Measurements from ENCODE around the gene PRKAR1A. TPM values are rescaled to one million over a fixed set of nuclear protein-coding genes. Genes with fewer than 3 reads are reported as not detected.

PRKAR1A gene
- total RNA-seq, 1 donor from 2014 or later: 272 TPM

GRCh38 chr17:68568581-68568980 is 56.4 kb downstream of the PRKAR1A start:
- H3K27me3 Mint-ChIP-seq: peaks cover 12% of the 10 kb centered on the region
- intact Hi-C loops (cut with micrococcal nuclease): no loop called here
- DNase-seq (no peak), ATAC-seq (ENCODE audit: low read depth) (no peak)
- H3K4me3 Mint-ChIP-seq: no peak overlapping the region
- ChIA-PET CTCF (no interaction called here), POLR2A (no interaction called here)
- H3K36me3 Mint-ChIP-seq (ENCODE audit: low read depth): no peaks in the 10 kb centered on the region
- no peaks in the 10 kb centered on the region for H3K4me1 Mint-ChIP-seq
- H3K9me3 Mint-ChIP-seq: no peaks in the 10 kb centered on the region
- no peak overlapping the region for H3K27ac Mint-ChIP-seq
- no peak for TF ChIP-seq CTCF (IDR thresholded peaks at IDR 0.05)

- H3K27ac Mint-ChIP-seq: no peak overlapping the region
- POLR2A ChIA-PET: no interaction called here
- intact Hi-C loops (cut with micrococcal nuclease): no loop called here
- H3K27me3 Mint-ChIP-seq: peaks cover 9% of the 10 kb centered on the region
- ATAC-seq (ENCODE audit: low read depth) (no peak), DNase-seq (no peak)
- CTCF ChIA-PET: no interaction called here
- H3K9me3 Mint-ChIP-seq: no peaks in the 10 kb centered on the region
- no peak for TF ChIP-seq CTCF (IDR thresholded peaks at IDR 0.05)
- no peak overlapping the region for H3K4me3 Mint-ChIP-seq
- H3K36me3 Mint-ChIP-seq (ENCODE audit: low read depth): no peaks in the 10 kb centered on the region
- no peaks in the 10 kb centered on the region for H3K4me1 Mint-ChIP-seq
Measured at GRCh38 chr17:68569346-68569745, 57.1 kb downstream of the PRKAR1A start.

GRCh38 chr17:68570526-68570925 is 58.3 kb downstream of the PRKAR1A start:
- Mint-ChIP-seq H3K27me3 (peaks cover 8% of the 10 kb centered on the region), H3K4me3 (no peak overlapping the region), H3K4me1 (no peaks in the 10 kb centered on the region), H3K36me3 (ENCODE audit: low read depth) (no peaks in the 10 kb centered on the region), H3K9me3 (no peaks in the 10 kb centered on the region), H3K27ac (no peak overlapping the region)
- TF ChIP-seq CTCF (IDR thresholded peaks at IDR 0.05): no peak
- intact Hi-C loops (cut with micrococcal nuclease): no loop called here
- no peak for ATAC-seq (ENCODE audit: low read depth)
- ChIA-PET POLR2A (no interaction called here), CTCF (no interaction called here)
- no peak for DNase-seq

- intact Hi-C loops (cut with micrococcal nuclease): no loop called here
- ATAC-seq (ENCODE audit: low read depth): no peak
- H3K27ac Mint-ChIP-seq: no peak overlapping the region
- no peak for DNase-seq
- no peaks in the 10 kb centered on the region for H3K9me3 Mint-ChIP-seq
- ChIA-PET POLR2A (interaction anchor here (0.5 kb wide), 1 partner anchor 9 kb away, joined by 5 read pairs; no protein-coding TSS in a partner anchor), CTCF (no interaction called here)
- TF ChIP-seq CTCF (IDR thresholded peaks at IDR 0.05): no peak
- no peaks in the 10 kb centered on the region for H3K36me3 Mint-ChIP-seq (ENCODE audit: low read depth)
- H3K4me1 Mint-ChIP-seq: no peaks in the 10 kb centered on the region
- no peak overlapping the region for H3K4me3 Mint-ChIP-seq
- H3K27me3 Mint-ChIP-seq: no peaks in the 10 kb centered on the region
Measured at GRCh38 chr17:68572138-68572842, 60.1 kb downstream of the PRKAR1A start.

GRCh38 chr17:68573338-68573737 is 61.1 kb downstream of the PRKAR1A start:
- POLR2A ChIA-PET: no interaction called here
- no peaks in the 10 kb centered on the region for H3K36me3 Mint-ChIP-seq (ENCODE audit: low read depth)
- intact Hi-C loops (cut with micrococcal nuclease): no loop called here
- DNase-seq (no peak), ATAC-seq (ENCODE audit: low read depth) (no peak)
- no peak for TF ChIP-seq CTCF (IDR thresholded peaks at IDR 0.05)
- no peaks in the 10 kb centered on the region for H3K27me3 Mint-ChIP-seq
- H3K4me3 Mint-ChIP-seq: no peak overlapping the region
- no peaks in the 10 kb centered on the region for H3K9me3 Mint-ChIP-seq
- no peaks in the 10 kb centered on the region for H3K4me1 Mint-ChIP-seq
- CTCF ChIA-PET: no interaction called here
- no peak overlapping the region for H3K27ac Mint-ChIP-seq

Measured in activated B cell treated with CpG ODN at 0.5 μM for 24 hours (primary cell).